ENCODE measurements around the gene IL1RAPL2. TPM values are rescaled to one million over a fixed set of nuclear protein-coding genes. Genes with fewer than 3 reads are reported as not detected.

IL1RAPL2 gene
- total RNA-seq, 1 donor from 2014 or later = not detected

DNA sequence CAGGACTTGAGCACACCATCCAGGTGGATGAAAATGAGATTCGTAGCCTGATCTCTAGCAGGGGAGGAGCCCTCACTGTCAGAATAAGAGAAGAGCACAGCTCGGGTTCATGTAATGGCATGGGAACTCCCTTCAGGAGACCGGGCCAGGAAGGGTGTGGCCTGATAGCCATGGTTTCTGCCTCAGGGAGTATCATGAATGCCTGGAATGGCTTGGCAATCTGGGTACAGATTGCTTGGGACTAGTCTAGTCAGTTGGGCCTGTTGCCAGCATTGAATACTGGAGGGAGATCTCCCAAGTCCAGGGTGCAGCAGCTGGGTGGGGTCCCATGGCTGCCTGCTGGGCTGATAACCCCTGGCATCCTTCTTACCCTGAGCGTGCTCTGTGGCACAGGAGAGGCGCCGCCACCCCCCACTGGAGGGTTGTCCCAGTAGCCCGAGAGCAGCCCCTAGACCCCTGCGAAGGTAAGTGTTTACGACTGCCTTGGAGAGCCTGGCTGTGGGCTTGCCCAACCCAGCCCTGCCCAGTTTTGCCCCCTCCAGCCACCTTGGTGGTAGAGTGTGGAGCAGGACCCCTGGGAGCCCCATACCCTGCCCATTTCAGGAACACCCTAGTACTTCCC, 355.7 kb downstream of the IL1RAPL2 start:
- H3K4me3 Mint-ChIP-seq = no peak overlapping the region
- DNase-seq (ENCODE audit: low spot score) = no peak

GRCh38 chrX:104922206-104922621, 356.2 kb downstream of the IL1RAPL2 start:
- Histone ChIP-seq H3K36me3 (no peaks in the 10 kb centered on the region), H3K27me3 (no peaks in the 10 kb centered on the region)
- H3K27ac Mint-ChIP-seq = no peak overlapping the region

More for the DNA sequence above, 355.7 kb downstream of the IL1RAPL2 start:
- Histone ChIP-seq H3K4me1 (no peaks in the 10 kb centered on the region), H3K4me2 (no peak overlapping the region), H3K9me3 (ENCODE audit: low read depth) (peaks cover 9% of the 10 kb centered on the region), H2AFZ (replicated peaks) (no peak overlapping the region), H3K27ac (no peak overlapping the region), H3K4me3 (no peak overlapping the region), H3F3A (ENCODE audit: low read depth) (no peaks in the 10 kb centered on the region), H3K79me2 (ENCODE audit: low read depth) (no peaks in the 10 kb centered on the region), H4K20me1 (ENCODE audit: low read depth) (no peaks in the 10 kb centered on the region), H3K9ac (no peak overlapping the region), H3K36me3 (no peaks in the 10 kb centered on the region), H3K27me3 (no peaks in the 10 kb centered on the region)
- H3K27ac Mint-ChIP-seq = no peak overlapping the region
- no peaks in the 10 kb centered on the region for H3K36me3 Mint-ChIP-seq
- peaks cover 4% of the 10 kb centered on the region for H3K9me3 Mint-ChIP-seq
- no peak for TF ChIP-seq CTCF (IDR thresholded peaks at IDR 0.05)
- TF ChIP-seq EZH2phosphoT487 (IDR thresholded peaks at IDR 0.05) = no peak
- H3K4me1 Mint-ChIP-seq = no peaks in the 10 kb centered on the region
- no peaks in the 10 kb centered on the region for H3K27me3 Mint-ChIP-seq (ENCODE audit: insufficient read depth, low read depth)

DNA sequence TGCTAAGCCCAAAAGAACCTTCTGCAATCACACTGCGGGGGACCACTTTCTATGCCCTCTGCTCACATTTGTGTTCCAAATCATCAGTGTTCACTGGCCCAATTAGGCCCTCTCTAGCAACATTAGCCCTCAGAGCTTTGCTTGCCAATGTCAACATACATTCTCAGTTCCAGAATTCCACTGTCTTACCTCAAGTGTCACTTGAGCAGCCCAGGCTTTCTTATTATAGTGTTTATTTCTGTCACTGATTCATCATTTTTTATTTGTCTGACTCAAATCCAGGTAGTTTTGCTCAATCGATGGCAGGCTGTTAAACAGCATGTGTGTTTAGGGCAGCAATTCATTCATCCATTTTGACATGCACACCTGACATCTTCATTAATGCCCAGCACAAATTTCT, 363.3 kb downstream of the IL1RAPL2 start:
- Histone ChIP-seq H4K20me1 (ENCODE audit: low read depth) (no peaks in the 10 kb centered on the region), H3K9me3 (ENCODE audit: low read depth) (no peaks in the 10 kb centered on the region), H3K4me2 (no peak overlapping the region), H3K9ac (no peak overlapping the region), H3K36me3 (no peaks in the 10 kb centered on the region), H2AFZ (replicated peaks) (no peak overlapping the region), H3K4me3 (no peak overlapping the region), H3K4me1 (no peaks in the 10 kb centered on the region), H3K79me2 (ENCODE audit: low read depth) (no peaks in the 10 kb centered on the region), H3K27ac (no peak overlapping the region), H3K27me3 (no peaks in the 10 kb centered on the region), H3F3A (ENCODE audit: low read depth) (no peaks in the 10 kb centered on the region)
- H3K27ac Mint-ChIP-seq = no peak overlapping the region
- DNase-seq (ENCODE audit: low spot score) = no peak
- no peak overlapping the region for H3K4me3 Mint-ChIP-seq
- no peaks in the 10 kb centered on the region for H3K9me3 Mint-ChIP-seq
- H3K27me3 Mint-ChIP-seq (ENCODE audit: insufficient read depth, low read depth) = no peaks in the 10 kb centered on the region
- no peaks in the 10 kb centered on the region for H3K4me1 Mint-ChIP-seq
- no peaks in the 10 kb centered on the region for H3K36me3 Mint-ChIP-seq
- no peak for TF ChIP-seq EZH2phosphoT487 (IDR thresholded peaks at IDR 0.05)
- TF ChIP-seq EZH2 (IDR thresholded peaks at IDR 0.05) = no peak
- TF ChIP-seq CTCF (IDR thresholded peaks at IDR 0.05) = no peak

More at GRCh38 chrX:104922206-104922621, 356.2 kb downstream of the IL1RAPL2 start:
- Histone ChIP-seq H3K9ac (no peak overlapping the region), H3F3A (ENCODE audit: low read depth) (no peaks in the 10 kb centered on the region), H3K27ac (no peak overlapping the region), H3K4me3 (no peak overlapping the region), H4K20me1 (ENCODE audit: low read depth) (no peaks in the 10 kb centered on the region), H2AFZ (replicated peaks) (no peak overlapping the region), H3K4me1 (no peaks in the 10 kb centered on the region), H3K79me2 (ENCODE audit: low read depth) (no peaks in the 10 kb centered on the region), H3K4me2 (no peak overlapping the region), H3K9me3 (ENCODE audit: low read depth) (peaks cover 9% of the 10 kb centered on the region)
- TF ChIP-seq EZH2phosphoT487 (IDR thresholded peaks at IDR 0.05) (no peak), EZH2 (IDR thresholded peaks at IDR 0.05) (no peak), CTCF (IDR thresholded peaks at IDR 0.05) (peak; percentile 87)
- no peaks in the 10 kb centered on the region for H3K27me3 Mint-ChIP-seq (ENCODE audit: insufficient read depth, low read depth)
- H3K9me3 Mint-ChIP-seq = peaks cover 4% of the 10 kb centered on the region
- no peaks in the 10 kb centered on the region for H3K4me1 Mint-ChIP-seq
- H3K4me3 Mint-ChIP-seq = no peak overlapping the region
- H3K36me3 Mint-ChIP-seq = no peaks in the 10 kb centered on the region
- peak; percentile 72 for DNase-seq (ENCODE audit: low spot score)

All from neural progenitor cell (in vitro differentiated cells).